HG02623 (cell line): ENCODE measurements around the gene PSORS1C2.
"Not testable (repeated sequence)": the region's sequence is repeated elsewhere in the genome, so short reads cannot be mapped to it uniquely, and the experiment has no call there.

Experiments
- ATAC-seq: cut with Tn5 transposase; IDR thresholded peaks from one replicate; pipeline ENCODE4 v1.9.1; 2021; ENCODE audit warnings: moderate library complexity; ENCODE audit not compliant: unreplicated experiment

PSORS1C2 gene

GRCh38 chr6:31168606-31169005 lies 29.7 kb upstream of the PSORS1C2 start:
- ATAC-seq = no peak

GRCh38 chr6:31165986-31166385 lies 27.1 kb upstream of the PSORS1C2 start:
- no peak for ATAC-seq

DNA sequence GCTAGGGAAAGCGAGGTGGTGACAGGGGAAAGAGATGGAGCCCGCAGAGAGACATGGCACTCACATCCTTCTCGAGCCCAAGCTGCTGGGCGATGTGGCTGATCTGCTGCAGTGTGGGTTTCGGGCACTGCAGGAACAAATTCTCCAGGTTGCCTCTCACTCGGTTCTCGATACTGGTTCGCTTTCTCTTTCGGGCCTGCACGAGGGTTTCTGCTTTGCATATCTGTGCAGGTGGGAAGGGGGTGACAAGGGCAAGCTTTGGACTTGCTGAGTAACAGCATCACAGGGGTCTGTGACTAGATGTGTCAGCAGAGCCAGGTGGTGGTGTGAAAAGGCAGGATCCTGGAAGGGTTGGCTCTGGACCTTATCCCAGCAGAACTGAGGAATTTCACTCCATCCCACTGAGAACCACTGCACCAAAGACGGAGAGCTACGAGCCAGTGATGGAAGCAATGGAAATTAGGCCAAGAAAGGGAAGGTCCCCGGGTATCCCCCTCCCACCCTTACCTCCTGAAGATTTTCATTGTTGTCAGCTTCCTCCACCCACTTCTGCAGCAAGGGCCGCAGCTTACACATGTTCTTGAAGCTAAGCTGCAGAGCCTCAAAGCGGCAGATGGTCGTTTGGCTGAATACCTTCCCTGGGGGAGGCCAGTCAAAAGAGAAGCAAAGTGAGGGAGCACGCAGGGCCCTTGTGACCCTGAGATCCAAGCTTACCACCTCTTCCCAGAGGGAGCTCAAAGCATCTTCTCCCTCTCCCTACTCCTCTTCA lies 26.4 kb upstream of the PSORS1C2 start:
- not testable (repeated sequence) for ATAC-seq

GRCh38 chr6:31164475-31165063 lies 25.7 kb upstream of the PSORS1C2 start:
- not testable (repeated sequence) for ATAC-seq

DNA sequence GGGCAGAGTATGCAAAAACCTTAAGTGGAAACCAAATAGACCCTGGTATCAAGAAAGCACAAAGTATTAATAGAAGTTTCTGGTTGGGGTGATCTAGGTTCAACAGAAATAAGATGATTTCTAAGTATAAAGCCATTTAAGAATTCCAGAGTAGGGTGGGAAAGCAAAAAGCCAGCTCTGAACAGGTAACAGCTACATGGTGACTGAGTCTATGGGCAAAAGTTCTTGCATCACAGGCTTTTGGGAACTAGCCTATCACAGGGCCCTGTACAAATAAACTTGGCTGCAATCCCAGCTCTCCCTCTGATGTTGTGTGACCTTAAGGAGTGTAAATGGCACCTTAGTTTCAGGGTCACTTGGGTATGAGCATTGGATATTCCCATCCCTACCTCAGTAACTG lies 25.1 kb upstream of the PSORS1C2 start:
- ATAC-seq = no peak

DNA sequence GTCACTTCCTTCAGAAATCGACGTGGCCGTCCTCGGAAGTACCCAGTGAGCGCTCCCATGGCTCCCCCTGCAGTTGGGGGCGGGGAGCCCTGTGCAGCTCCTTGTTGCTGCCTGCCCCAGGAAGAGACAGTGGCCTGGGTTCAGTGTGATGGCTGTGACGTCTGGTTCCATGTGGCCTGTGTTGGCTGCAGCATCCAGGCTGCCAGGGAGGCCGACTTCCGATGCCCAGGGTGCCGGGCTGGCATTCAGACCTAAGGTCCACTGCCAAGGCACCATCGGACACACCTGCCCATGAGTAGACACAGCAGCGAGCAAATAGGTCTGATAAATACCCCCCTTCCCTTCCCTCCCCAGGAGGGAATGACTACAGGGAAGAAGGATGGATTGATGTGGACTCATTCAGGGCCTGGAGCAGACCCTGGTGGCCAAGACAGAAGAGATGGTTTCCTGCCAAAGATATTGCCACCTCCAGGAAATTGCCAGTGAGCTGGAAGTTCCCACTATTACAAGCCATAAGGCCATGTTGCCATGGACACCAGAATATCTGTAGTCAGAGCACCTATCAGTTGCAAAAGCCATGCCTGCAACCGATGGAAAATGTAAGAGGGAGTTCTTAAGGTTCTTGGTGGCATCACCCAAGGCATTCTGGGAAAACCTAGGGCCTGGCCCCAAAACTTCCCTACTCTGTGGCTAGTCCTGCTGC lies 23.7 kb upstream of the PSORS1C2 start:
- no peak for ATAC-seq

DNA sequence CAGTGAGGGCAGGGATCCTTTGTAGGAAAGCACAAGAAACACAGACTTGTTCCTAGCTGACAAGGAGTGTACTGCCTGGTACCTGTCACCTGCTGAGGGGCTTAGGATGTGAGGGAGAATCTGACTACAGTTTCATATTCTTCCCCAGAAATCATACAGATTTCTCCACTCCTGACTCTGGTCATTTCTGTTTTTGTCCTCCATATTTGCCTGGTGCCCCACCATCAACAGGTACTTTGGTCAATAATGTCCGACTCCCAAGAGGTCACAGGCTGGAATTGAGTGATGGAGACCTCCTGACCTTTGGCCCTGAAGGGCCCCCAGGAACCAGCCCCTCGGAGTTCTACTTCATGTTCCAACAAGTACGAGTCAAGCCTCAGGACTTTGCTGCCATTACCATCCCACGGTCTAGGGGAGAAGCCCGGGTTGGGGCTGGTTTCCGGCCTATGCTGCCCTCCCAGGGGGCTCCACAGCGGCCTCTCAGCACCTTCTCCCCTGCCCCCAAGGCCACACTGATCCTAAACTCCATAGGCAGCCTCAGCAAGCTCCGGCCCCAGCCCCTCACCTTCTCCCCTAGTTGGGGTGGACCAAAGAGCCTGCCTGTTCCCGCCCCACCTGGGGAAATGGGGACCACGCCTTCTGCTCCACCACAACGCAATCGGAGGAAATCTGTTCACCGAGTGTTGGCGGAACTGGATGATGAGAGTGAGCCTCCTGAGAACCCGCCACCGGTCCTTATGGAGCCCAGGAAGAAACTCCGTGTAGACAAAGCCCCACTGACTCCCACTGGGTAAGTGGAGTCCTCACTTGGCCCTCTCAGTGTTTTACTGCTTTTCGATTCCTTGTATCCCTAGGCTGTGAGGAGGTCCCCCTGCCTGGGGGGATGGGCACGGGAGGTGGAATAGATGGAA lies 22.6 kb upstream of the PSORS1C2 start:
- no peak for ATAC-seq

- no peak for ATAC-seq
Observed at GRCh38 chr6:31158863-31159855, 20.3 kb upstream of the PSORS1C2 start.

DNA sequence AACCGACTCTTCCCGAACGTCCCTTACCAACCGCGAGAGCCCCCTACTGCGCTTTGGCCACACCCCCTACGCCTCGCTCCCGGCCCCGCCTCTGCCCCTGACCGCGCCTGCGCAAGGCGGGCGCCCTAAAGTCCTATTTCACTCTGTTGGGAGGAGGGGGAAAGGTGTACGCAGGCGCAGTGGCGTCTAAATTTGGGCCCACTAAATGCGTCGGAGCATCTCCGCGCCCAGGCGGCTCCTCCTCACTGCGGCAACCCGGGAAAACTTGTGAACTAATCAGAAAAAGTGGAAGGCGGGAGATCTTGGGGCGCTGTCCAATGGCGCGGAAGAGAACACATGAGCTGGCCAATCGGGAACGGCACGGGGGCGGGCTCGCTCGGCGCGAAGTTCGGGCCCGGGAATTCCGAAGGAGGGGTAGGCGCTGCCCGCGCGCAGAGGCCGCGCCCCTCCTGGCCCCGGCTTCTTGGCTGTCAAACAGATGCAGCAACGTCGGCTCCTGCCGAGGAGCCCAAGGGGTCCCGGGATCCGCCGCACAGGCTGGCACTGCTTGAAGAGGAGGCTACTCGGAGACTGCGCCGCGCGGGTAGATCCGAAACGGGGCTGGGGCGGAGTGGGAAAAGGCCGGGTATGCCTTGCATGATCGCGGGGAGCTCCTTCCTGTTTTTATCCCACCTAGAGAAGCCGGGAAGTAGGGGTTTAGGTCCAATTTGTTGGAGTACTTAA lies 19.4 kb upstream of the PSORS1C2 start, which contains the start of gene TCF19:
Gene TCF19, plus strand, starts transcription at position 450 of the 723 bp plus-strand sequence. CDS start 881 bp downstream, outside the sequence.
- peak; percentile 89 for ATAC-seq

DNA sequence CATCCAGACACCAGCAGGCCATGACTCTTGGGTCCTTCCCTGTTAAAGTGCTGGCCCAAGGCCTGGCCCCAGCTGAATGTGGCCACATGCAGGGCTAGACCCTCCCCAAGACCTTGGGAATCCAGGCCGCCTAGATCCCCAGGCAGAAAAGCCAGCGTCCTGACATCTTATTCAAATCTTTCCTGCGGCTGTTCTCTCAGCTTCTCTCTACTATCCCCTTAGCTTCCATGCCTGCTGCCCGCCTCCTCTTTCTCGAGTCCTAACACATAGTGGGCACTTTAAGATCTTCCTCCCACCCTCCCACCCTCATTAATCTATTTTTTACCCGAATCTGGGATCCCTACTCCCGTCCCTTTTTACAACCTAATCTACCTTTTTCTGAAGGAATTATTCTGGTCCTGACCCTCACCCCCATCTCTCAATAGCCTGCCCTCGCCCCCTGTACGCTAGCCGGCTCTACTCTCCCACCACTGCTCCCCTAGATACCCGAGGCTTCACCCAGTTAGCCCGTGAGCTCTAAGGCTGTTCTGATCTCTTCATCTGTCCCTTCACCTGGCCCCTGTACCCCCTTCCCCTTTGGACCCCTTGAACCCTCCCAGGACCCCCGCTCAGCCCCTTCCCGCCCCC lies 18.8 kb upstream of the PSORS1C2 start, which contains the start of gene CCHCR1:
Gene CCHCR1, minus strand, starts transcription at position 290 of the 627 bp plus-strand sequence. Its CDS starts 202 bp downstream, at position 88.
- no peak for ATAC-seq

DNA sequence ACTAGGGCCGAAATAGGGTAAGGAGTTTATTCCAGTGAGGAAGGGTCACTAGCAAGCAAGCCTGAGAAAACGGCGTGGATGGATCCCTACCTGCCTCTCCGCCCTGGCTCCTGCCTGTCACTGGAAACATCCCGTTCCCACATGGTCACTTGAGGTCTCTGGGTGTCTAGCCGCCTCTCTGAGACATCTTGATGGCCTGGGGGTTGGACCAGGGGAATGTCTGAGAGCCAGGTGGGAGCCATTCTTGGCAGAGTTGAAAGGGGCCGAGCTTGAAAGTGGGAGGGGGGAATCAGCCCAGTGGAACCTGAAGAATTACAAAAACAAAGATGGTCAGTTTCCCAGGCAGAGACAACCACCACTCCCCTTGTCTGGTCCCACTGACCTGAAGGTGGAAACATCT lies 17.8 kb upstream of the PSORS1C2 start:
- ATAC-seq = no peak

DNA sequence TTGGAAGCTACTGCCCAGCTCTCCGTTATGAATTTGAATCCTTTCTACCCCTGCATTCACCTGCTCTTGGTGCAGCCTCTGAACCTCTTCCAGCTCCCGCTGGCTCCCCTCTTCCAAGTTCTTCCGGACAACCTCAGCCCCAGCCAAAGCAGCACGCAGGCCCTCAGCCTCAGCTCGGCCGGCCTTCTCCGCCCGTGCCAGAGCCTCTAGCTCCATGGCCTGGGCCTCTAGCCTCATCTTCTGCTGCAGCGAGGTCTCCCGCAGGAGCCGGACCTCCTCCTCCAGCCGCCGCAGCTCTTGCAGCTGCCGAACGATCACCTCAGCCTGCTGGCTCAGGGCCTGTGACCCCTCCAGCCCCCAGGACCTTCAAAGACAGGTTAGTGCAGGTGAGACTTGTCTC lies 15.6 kb upstream of the PSORS1C2 start:
- no peak for ATAC-seq

- no peak for ATAC-seq
Observed at GRCh38 chr6:31152781-31153180, 13.9 kb upstream of the PSORS1C2 start.

- ATAC-seq = no peak
Observed at GRCh38 chr6:31149827-31150447, 11.1 kb upstream of the PSORS1C2 start.

DNA sequence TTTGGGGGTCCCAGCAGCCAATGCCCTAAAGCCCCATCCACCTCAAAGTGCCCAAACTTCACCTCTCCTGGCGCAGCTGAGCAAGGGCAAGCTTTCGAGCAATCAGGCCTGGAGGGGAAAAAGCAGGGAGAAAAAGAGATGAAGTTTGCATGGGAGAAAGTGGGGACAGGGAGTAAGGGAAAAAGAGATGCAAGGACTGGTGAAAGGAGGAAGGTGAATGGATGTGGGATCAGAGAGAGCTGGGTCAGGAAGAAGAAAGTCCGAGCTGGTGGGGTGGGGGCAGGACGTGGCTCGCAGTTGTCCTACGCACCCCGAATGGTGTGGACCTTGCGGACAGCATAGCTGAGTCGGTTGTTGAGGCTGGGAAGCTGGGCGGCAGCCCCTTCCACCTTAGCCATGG lies 6.5 kb upstream of the PSORS1C2 start:
- no peak for ATAC-seq

GRCh38 chr6:31144970-31145340 lies 6.1 kb upstream of the PSORS1C2 start:
- ATAC-seq = no peak

DNA sequence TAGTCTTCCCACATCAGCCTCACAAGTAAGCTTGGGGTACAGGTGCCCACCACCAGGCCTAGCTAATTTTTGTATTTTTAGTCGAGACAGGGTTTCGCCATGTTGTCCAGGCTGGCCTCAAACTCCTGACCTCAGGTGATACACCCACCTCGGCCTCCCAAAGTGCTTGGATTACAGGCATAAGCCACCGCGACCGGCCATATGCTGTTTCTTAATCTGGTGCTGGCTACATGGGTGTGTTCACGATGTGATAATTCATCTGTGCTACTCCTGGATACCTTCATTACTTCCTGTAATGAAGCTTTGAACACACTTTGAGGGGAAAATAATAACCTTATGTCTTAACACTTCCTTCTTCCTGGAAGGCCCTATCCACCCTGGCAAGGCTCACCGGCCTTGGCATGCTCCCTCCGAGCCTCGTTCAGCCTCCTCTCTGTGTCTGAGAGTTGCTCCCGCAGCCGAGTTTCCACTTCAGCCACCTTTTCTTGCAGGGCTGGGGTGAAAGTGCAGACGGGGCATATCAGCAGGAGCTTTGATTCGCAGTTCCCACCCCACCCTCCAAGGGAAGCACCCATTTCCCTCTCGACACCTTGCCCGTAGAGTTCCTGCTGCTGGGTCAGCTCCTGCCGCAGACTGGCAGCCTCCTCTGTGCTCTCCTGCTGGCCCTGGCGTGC lies 5.6 kb upstream of the PSORS1C2 start:
- no peak for ATAC-seq
